ENCODE measurements around the gene RGS1. TPM values are rescaled to one million over a fixed set of nuclear protein-coding genes. Genes with fewer than 3 reads are reported as not detected.
A peak's percentile ranks its signal among the peaks of the same experiment; 100 is the strongest.

RGS1 gene
- total and polyA plus RNA-seq, 9 of the 15 experiments (the other 6 are each of a cell fraction or from before 2014, with no cell fraction given): not detected

DNA sequence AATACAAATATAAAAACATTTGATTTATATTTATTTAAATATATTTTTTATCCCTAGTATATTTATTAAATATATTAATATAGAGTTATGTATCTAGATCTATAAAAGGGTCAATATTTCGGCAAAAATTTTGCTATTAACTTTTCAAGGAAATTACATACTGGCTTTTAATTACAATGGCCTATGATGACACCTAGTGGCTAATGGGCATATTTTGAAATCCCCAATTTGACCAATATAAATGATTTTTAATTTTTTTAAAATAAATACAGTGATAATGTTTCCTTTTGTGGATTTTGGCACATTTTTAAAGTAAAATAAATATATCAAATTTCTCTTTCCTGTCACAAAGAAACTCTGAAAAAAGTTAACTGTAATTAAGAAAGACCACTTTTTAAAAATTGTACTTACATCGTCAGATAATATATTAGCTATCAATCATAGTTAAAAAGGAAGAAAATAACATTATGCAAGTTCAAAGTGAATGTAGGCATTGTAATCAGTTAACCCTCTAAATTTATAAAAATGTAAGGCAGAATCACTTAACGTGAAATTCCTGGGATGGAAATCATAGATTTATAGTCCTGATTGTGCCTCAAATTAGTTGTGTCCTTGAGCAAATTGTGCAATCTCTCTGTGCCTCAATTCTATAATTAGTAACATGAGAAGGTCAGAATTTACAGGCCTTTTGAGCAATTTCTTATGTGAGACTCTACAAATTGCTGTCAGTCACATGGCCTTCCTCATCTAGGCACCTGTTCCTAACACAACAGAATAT, 34.7 kb downstream of the RGS1 start:
- Histone ChIP-seq H3K27me3 (ENCODE audit: control insufficient read depth in 2 of 2, insufficient read depth in 2 of 2, low read length in 2 of 2) (no peaks in the 10 kb centered on the region), H3K4me3 (no peak overlapping the region), H3K4me2 (ENCODE audit: insufficient read depth, low read length) (no peak overlapping the region), H3K36me3 (ENCODE audit: control insufficient read depth, insufficient read depth, low read length) (no peaks in the 10 kb centered on the region), H3K9me3 (replicated peaks; ENCODE audit: control insufficient read depth, insufficient read depth, low read depth, low read length) (no peaks in the 10 kb centered on the region; the same call in 1 of the 2 replicates), H4K20me1 (replicated peaks; ENCODE audit: control insufficient read depth, insufficient read depth, low read length) (no peaks in the 10 kb centered on the region), H3K9me1 (ENCODE audit: control insufficient read depth, insufficient read depth, low read length) (no peaks in the 10 kb centered on the region), H3K79me2 (ENCODE audit: control insufficient read depth, insufficient read depth, low read length) (no peaks in the 10 kb centered on the region), H3K4me1 (replicated peaks in 1 of 2; ENCODE audit: control insufficient read depth in 2 of 2, insufficient read depth in 2 of 2, low read length in 2 of 2) (no peaks in the 10 kb centered on the region), H3K27ac (ENCODE audit: extremely low read depth, low read depth, low read length) (no peak overlapping the region), H2AFZ (ENCODE audit: low read depth, low read length) (no peak overlapping the region), H3K9ac (ENCODE audit: insufficient read depth in 1 of 2, low read depth in 2 of 2, low read length in 2 of 2) (no peak overlapping the region)
- DNase-seq (ENCODE audit: extremely low read depth in 1 of 4, low spot score in 3 of 4) (peak in 2 of 4 experiments; percentile 15 to 17), ATAC-seq (no peak), FAIRE-seq (no peak)
- TF ChIP-seq CEBPB (tag; IDR thresholded peaks at IDR 0.05) (peak; percentile 80), BMI1 (IDR thresholded peaks at IDR 0.05; ENCODE audit: low read length) (no peak), CEBPG (CRISPR knock-in tag; IDR thresholded peaks at IDR 0.05) (no peak), CEBPG (tag; conservative IDR thresholded peaks at IDR 0.05 in 1 of 2, IDR thresholded peaks at IDR 0.05 in 1 of 2) (peak; percentile 43 to 53; a peak in 2 of 4 replicates), RAD21 (CRISPR knock-in tag; conservative IDR thresholded peaks at IDR 0.05 in 1 of 2, IDR thresholded peaks at IDR 0.05 in 1 of 2) (peak; percentile 51 to 64)
- TF ChIP-seq, protein P1, sequence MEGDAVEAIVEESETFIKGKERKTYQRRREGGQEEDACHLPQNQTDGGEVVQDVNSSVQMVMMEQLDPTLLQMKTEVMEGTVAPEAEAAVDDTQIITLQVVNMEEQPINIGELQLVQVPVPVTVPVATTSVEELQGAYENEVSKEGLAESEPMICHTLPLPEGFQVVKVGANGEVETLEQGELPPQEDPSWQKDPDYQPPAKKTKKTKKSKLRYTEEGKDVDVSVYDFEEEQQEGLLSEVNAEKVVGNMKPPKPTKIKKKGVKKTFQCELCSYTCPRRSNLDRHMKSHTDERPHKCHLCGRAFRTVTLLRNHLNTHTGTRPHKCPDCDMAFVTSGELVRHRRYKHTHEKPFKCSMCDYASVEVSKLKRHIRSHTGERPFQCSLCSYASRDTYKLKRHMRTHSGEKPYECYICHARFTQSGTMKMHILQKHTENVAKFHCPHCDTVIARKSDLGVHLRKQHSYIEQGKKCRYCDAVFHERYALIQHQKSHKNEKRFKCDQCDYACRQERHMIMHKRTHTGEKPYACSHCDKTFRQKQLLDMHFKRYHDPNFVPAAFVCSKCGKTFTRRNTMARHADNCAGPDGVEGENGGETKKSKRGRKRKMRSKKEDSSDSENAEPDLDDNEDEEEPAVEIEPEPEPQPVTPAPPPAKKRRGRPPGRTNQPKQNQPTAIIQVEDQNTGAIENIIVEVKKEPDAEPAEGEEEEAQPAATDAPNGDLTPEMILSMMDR (IDR thresholded peaks at IDR 0.05 in 2 of 3, conservative IDR thresholded peaks at IDR 0.05 in 1 of 3; ENCODE audit: insufficient read depth in 2 of 3, low read depth in 1 of 3, low read length in 3 of 3): peak in 2 of 3 experiments; percentile 20 to 63; a peak in 3 of 6 replicates
- TF ChIP-seq, protein P2, sequence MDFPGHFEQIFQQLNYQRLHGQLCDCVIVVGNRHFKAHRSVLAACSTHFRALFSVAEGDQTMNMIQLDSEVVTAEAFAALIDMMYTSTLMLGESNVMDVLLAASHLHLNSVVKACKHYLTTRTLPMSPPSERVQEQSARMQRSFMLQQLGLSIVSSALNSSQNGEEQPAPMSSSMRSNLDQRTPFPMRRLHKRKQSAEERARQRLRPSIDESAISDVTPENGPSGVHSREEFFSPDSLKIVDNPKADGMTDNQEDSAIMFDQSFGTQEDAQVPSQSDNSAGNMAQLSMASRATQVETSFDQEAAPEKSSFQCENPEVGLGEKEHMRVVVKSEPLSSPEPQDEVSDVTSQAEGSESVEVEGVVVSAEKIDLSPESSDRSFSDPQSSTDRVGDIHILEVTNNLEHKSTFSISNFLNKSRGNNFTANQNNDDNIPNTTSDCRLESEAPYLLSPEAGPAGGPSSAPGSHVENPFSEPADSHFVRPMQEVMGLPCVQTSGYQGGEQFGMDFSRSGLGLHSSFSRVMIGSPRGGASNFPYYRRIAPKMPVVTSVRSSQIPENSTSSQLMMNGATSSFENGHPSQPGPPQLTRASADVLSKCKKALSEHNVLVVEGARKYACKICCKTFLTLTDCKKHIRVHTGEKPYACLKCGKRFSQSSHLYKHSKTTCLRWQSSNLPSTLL (IDR thresholded peaks at IDR 0.05): no peak
- TF ChIP-seq, protein P3, sequence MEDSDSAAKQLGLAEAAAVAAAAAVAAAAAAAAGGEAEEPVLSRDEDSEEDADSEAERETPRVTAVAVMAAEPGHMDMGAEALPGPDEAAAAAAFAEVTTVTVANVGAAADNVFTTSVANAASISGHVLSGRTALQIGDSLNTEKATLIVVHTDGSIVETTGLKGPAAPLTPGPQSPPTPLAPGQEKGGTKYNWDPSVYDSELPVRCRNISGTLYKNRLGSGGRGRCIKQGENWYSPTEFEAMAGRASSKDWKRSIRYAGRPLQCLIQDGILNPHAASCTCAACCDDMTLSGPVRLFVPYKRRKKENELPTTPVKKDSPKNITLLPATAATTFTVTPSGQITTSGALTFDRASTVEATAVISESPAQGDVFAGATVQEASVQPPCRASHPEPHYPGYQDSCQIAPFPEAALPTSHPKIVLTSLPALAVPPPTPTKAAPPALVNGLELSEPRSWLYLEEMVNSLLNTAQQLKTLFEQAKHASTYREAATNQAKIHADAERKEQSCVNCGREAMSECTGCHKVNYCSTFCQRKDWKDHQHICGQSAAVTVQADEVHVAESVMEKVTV (CRISPR knock-in tag; IDR thresholded peaks at IDR 0.05): peak; percentile 45; the same call in 1 of the 2 replicates
- BruUV-seq (replicated peaks): no TSS peak
- intact Hi-C loops (cut with micrococcal nuclease): loop anchor here (1.0 kb wide), 1 partner anchor 136 kb away; no protein-coding TSS in a partner anchor
- ChIA-PET CTCF (ENCODE audit: low intra/inter-chr PET ratio) (interaction anchor here (0.8 to 1.6 kb wide), 2 partner anchors 133 to 136 kb away, joined by 3 to 10 read pairs; no protein-coding TSS in a partner anchor), POLR2A (interaction anchor here (1.2 kb wide), 1 partner anchor 67 kb away, joined by 3 read pairs; no protein-coding TSS in a partner anchor)
- WGBS (ENCODE audit: insufficient coverage, low coverage, missing lambda C conversion rate): 1% methylated on average over 3 of the region's 3 CpGs
- in situ Hi-C loops (cut with MboI): no loop called here

Measured in K562 (cell line).